GM12891 (cell line): ENCODE measurements around the gene MFSD6L.

Experiments used
- POLR2A ChIP-seq: IDR thresholded peaks from 2 replicates; pipeline ENCODE4 v1.6.1; 2011; ENCODE audit warnings: low read depth, low read length, control low read depth
- POLR2AphosphoS5 ChIP-seq: IDR thresholded peaks from 2 replicates; pipeline ENCODE4 v1.6.1; 2011; ENCODE audit warnings: low read depth, low read length, control low read depth
- SPI1 ChIP-seq: IDR thresholded peaks from 2 replicates; pipeline ENCODE4 v1.6.1; 2011; ENCODE audit warnings: low read depth, low read length, control low read depth
- TAF1 ChIP-seq: IDR thresholded peaks from 2 replicates; pipeline ENCODE4 v1.6.1; 2011; ENCODE audit warnings: low read depth, low read length, control low read depth

DNA sequence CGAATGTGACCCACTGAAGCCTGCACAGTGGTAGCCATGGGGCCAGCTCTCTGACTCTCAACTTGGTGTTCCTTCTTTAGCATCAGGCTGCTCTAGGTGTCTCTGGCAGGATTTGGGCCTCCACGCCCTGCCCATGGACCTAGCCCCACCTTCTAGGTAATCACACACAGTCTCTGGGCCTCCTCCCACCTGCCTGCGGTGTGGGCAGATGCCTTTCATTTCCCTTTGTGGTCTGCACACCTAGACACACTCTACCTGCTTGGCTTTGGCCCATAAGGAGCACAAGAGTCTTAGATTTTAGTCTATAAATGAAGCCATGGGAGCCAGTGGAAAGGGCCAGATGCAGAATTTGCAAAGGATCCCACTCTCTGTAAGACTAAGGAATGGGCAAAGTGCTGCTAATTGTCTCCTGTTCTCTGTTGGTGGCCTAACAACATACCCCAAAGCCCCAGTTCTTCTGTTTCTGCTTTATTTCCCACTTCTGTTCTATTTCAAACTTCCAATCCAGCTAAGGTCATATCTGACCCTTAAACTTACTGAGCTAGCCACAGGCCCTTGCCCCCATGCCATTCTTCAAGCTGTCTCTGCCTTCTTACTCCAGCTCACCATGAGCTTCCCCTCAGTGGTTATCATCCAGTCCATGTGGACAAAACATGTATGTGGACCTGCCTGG lies 7.2 kb upstream of the MFSD6L start:
- TF ChIP-seq POLR2A (peak; percentile 41), TAF1 (no peak), SPI1 (peak; percentile 58), POLR2AphosphoS5 (no peak)
